ENCODE results near the gene DNASE1L1. TPM values are rescaled to one million over a fixed set of nuclear protein-coding genes. Genes with fewer than 3 reads are reported as not detected.
"Not testable (repeated sequence)": the region's sequence is repeated elsewhere in the genome, so short reads cannot be mapped to it uniquely, and the experiment has no call there.

Gene DNASE1L1
- polyA plus RNA-seq, 3 donors, result 26.2 to 64.5 (median 27.2) TPM

- peak within 1 kb of the TSS; percentile 79 to 92 (median 81) for H3K4me3 ChIP-seq (replicated peaks in 1 of 3; ENCODE audit: low read depth in 2 of 3, low read length in 3 of 3)
- peaks cover 23 to 28% of the 10 kb centered on the region in 2 donors for H3K36me3 ChIP-seq (replicated peaks in 1 of 2; ENCODE audit: control insufficient read depth in 1 of 2, insufficient read depth in 2 of 2, low read length in 2 of 2)
- peaks cover 25 to 36% of the 10 kb centered on the region in 2 donors for H3K36me3 Mint-ChIP-seq
- peak within 1 kb of the TSS; percentile 97 for H3K4me3 Mint-ChIP-seq
- under 1% methylated on average over 57 of the region's 69 CpGs for WGBS (ENCODE audit: insufficient coverage)
- no peaks in the 10 kb centered on the region for H3K27me3 ChIP-seq (ENCODE audit: control insufficient read depth in 2 of 2, insufficient read depth in 2 of 2, low read length in 2 of 2)
- intact Hi-C loops (cut with micrococcal nuclease), result loop anchor here in 1 of 2 donors (5.0 kb wide), 1 partner anchor 134 kb away; no protein-coding TSS in a partner anchor
- H2AFZ ChIP-seq (ENCODE audit: insufficient read depth, low read depth, low read length, poor library complexity, severe bottlenecking), result peak within 1 kb of the TSS; percentile 65
- peak within 1 kb of the TSS; percentile 90 for H3K9ac ChIP-seq (ENCODE audit: insufficient read depth, low read length, poor library complexity, severe bottlenecking)
- no peaks in the 10 kb centered on the region for H3K9me3 ChIP-seq (replicated peaks in 1 of 2; ENCODE audit: control insufficient read depth in 1 of 2, insufficient read depth in 1 of 2, low read length in 2 of 2)
- DNase-seq, result peak; percentile 94 to 97 (median 96)
- H3K4me1 Mint-ChIP-seq, result peaks cover 15% of the 10 kb centered on the region
- H3K4me2 ChIP-seq (replicated peaks; ENCODE audit: extremely low read depth, low read length, poor library complexity, severe bottlenecking), result peak within 1 kb of the TSS; percentile 87
- H3K4me1 ChIP-seq (ENCODE audit: control insufficient read depth in 1 of 2, insufficient read depth in 2 of 2, low read length in 2 of 2), result peaks cover 20 to 28% of the 10 kb centered on the region in 2 donors
- no peak for TF ChIP-seq CTCF (IDR thresholded peaks at IDR 0.05)
- H3K27ac ChIP-seq (ENCODE audit: low read depth in 1 of 2, low read length in 2 of 2), result peak within 1 kb of the TSS; percentile 97 to 100
- H4K20me1 ChIP-seq (ENCODE audit: insufficient read depth, low read length), result peaks cover 45% of the 10 kb centered on the region
- peaks cover 18% of the 10 kb centered on the region for H3K79me2 ChIP-seq (ENCODE audit: insufficient read depth, low read length)
- peaks cover 0 to 22% (median 4%) of the 10 kb centered on the region in 7 donors for H3K9me3 Mint-ChIP-seq
- peak within 1 kb of the TSS; percentile 97 to 99 (median 99) for H3K27ac Mint-ChIP-seq
- peaks cover 0 to 9% (median 0%) of the 10 kb centered on the region in 3 donors for H3K27me3 Mint-ChIP-seq (ENCODE audit: low read depth in 3 of 3)
Observed at GRCh38 chrX:154397888-154398667, 11.0 kb downstream of the DNASE1L1 start, which contains the start of gene RPL10. Gene RPL10, plus strand, starts transcription at chrX:154398377. Its CDS starts 143 bp downstream, at chrX:154398520.

- Histone ChIP-seq H3K79me2 (ENCODE audit: insufficient read depth, low read length) (peaks cover 18% of the 10 kb centered on the region), H3K4me2 (replicated peaks; ENCODE audit: extremely low read depth, low read length, poor library complexity, severe bottlenecking) (peak overlapping the region; percentile 65), H3K9ac (ENCODE audit: insufficient read depth, low read length, poor library complexity, severe bottlenecking) (peak overlapping the region; percentile 90), H3K36me3 (replicated peaks in 1 of 2; ENCODE audit: control insufficient read depth in 1 of 2, insufficient read depth in 2 of 2, low read length in 2 of 2) (peaks cover 23 to 26% of the 10 kb centered on the region in 2 donors), H3K27ac (ENCODE audit: low read depth in 1 of 2, low read length in 2 of 2) (peak overlapping the region; percentile 97 to 100), H3K4me3 (replicated peaks in 1 of 3; ENCODE audit: low read depth in 2 of 3, low read length in 3 of 3) (peak overlapping the region; percentile 40 to 92 (median 66)), H3K4me1 (ENCODE audit: control insufficient read depth in 1 of 2, insufficient read depth in 2 of 2, low read length in 2 of 2) (peaks cover 20 to 28% of the 10 kb centered on the region in 2 donors), H2AFZ (ENCODE audit: insufficient read depth, low read depth, low read length, poor library complexity, severe bottlenecking) (peak overlapping the region; percentile 65), H3K27me3 (ENCODE audit: control insufficient read depth in 2 of 2, insufficient read depth in 2 of 2, low read length in 2 of 2) (no peaks in the 10 kb centered on the region), H4K20me1 (ENCODE audit: insufficient read depth, low read length) (peaks cover 40% of the 10 kb centered on the region), H3K9me3 (replicated peaks in 1 of 2; ENCODE audit: control insufficient read depth in 1 of 2, insufficient read depth in 1 of 2, low read length in 2 of 2) (no peaks in the 10 kb centered on the region)
- no peak for TF ChIP-seq CTCF (IDR thresholded peaks at IDR 0.05)
- intact Hi-C loops (cut with micrococcal nuclease), result loop anchor here in 1 of 2 donors (5.0 kb wide), 1 partner anchor 135 kb away; no protein-coding TSS in a partner anchor
- 14% methylated on average over 37 of the region's 53 CpGs for WGBS (ENCODE audit: insufficient coverage)
- H3K27me3 Mint-ChIP-seq (ENCODE audit: low read depth in 3 of 3), result peaks cover 0 to 6% (median 0%) of the 10 kb centered on the region in 3 donors
- peaks cover 20 to 29% of the 10 kb centered on the region in 2 donors for H3K36me3 Mint-ChIP-seq
- peak overlapping the region; percentile 97 for H3K4me3 Mint-ChIP-seq
- peak; percentile 48 to 75 (median 72) for DNase-seq
- H3K9me3 Mint-ChIP-seq, result peaks cover 0 to 22% (median 4%) of the 10 kb centered on the region in 7 donors
- peak overlapping the region; percentile 97 to 99 (median 99) for H3K27ac Mint-ChIP-seq
- H3K4me1 Mint-ChIP-seq, result peaks cover 15% of the 10 kb centered on the region
Observed at GRCh38 chrX:154396973-154397887, 11.8 kb downstream of the DNASE1L1 start.

DNA sequence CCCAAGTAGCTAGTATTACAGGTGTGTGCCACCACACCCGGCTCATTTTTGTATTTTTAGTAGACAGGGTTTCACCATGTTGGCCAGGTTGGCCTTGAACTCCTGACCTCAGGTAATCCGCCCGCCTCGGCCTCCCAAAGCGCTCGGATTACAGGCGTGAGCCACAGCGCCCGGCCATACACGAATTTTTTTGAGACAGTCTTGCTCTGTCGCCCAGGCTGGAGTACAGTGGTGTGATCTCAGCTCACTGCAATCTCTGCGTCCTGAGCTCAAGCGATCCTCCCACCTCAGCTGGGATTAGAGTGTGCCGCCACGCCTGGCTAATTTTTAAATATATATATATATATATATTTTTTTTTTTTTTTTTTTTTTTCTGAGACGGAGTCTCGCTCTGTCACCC lies 12.7 kb downstream of the DNASE1L1 start:
- not testable (repeated sequence) for H3K27me3 Mint-ChIP-seq (ENCODE audit: low read depth in 3 of 3); H3K4me2 ChIP-seq (replicated peaks; ENCODE audit: extremely low read depth, low read length, poor library complexity, severe bottlenecking); H3K4me3 ChIP-seq (replicated peaks in 1 of 3; ENCODE audit: low read depth in 2 of 3, low read length in 3 of 3); H3K27ac Mint-ChIP-seq; H3K9ac ChIP-seq (ENCODE audit: insufficient read depth, low read length, poor library complexity, severe bottlenecking); H3K9me3 ChIP-seq (replicated peaks in 1 of 2; ENCODE audit: control insufficient read depth in 1 of 2, insufficient read depth in 1 of 2, low read length in 2 of 2); H3K27me3 ChIP-seq (ENCODE audit: control insufficient read depth in 2 of 2, insufficient read depth in 2 of 2, low read length in 2 of 2); H2AFZ ChIP-seq (ENCODE audit: insufficient read depth, low read depth, low read length, poor library complexity, severe bottlenecking); DNase-seq; H3K27ac ChIP-seq (ENCODE audit: low read depth in 1 of 2, low read length in 2 of 2)
- H4K20me1 ChIP-seq (ENCODE audit: insufficient read depth, low read length), result peaks cover 31% of the 10 kb centered on the region
- Mint-ChIP-seq H3K36me3 (peaks cover 20 to 27% of the 10 kb centered on the region in 2 donors), H3K4me1 (peaks cover 15% of the 10 kb centered on the region), H3K9me3 (peaks cover 0 to 22% (median 4%) of the 10 kb centered on the region in 7 donors), H3K4me3 (peak overlapping the region in 1 of 2 donors; percentile 97)
- WGBS (ENCODE audit: insufficient coverage), result 100% methylated on average over 3 of the region's 17 CpGs
- H3K36me3 ChIP-seq (replicated peaks in 1 of 2; ENCODE audit: control insufficient read depth in 1 of 2, insufficient read depth in 2 of 2, low read length in 2 of 2), result peaks cover 21 to 24% of the 10 kb centered on the region in 2 donors
- intact Hi-C loops (cut with micrococcal nuclease), result loop anchor here in 1 of 2 donors (5.0 kb wide), 1 partner anchor 136 kb away; no protein-coding TSS in a partner anchor
- peaks cover 18% of the 10 kb centered on the region for H3K79me2 ChIP-seq (ENCODE audit: insufficient read depth, low read length)
- peaks cover 20 to 28% of the 10 kb centered on the region in 2 donors for H3K4me1 ChIP-seq (ENCODE audit: control insufficient read depth in 1 of 2, insufficient read depth in 2 of 2, low read length in 2 of 2)
